Ovary (tissue), 9 donors: ENCODE measurements around the gene CLASP1. TPM values are rescaled to one million over a fixed set of nuclear protein-coding genes. Genes with fewer than 3 reads are reported as not detected.

Experiments used
- DNase-seq, 5 donors: peaks; one replicate each; pipeline ENCODE4 v3.0.0-alpha.2; 2019 to 2020
- H3K27ac ChIP-seq, 2 donors: fragments of 200-600 bp; one replicate each; pipeline versions ENCODE4 v1.5.1 to v1.8.0; 2019 to 2022
- H3K27me3 ChIP-seq: fragments of 200-600 bp; one replicate; pipeline ENCODE4 v1.8.0; 2022
- H3K36me3 ChIP-seq: fragments of 200-600 bp; sonication (generic); one replicate; pipeline ENCODE4 v1.5.1; 2019
- H3K4me1 ChIP-seq: one replicate; pipeline ENCODE4 v1.8.1; 2013; ENCODE audit warnings: mild to moderate bottlenecking, moderate library complexity; ENCODE audit not compliant: insufficient read depth
- H3K4me3 ChIP-seq: fragments of 200-600 bp; sonication (generic); one replicate; pipeline ENCODE4 v1.5.1; 2017
- H3K9me3 ChIP-seq, 2 donors: fragments of 200-600 bp in 1 of 2; sonication (generic) in 1 of 2; one replicate each; pipeline versions ENCODE4 v1.5.1 to v1.8.1; 2013 to 2019; ENCODE audit warnings: mild to moderate bottlenecking in 1 of 2, moderate library complexity in 1 of 2
- CTCF ChIP-seq, 3 donors: fragments of 450-650 bp in 2 of 3; fragments of 200-600 bp in 1 of 3; IDR thresholded peaks; one replicate each; pipeline versions ENCODE4 v1.5.1 to v1.8.0; 2016 to 2022; ENCODE audit warnings: antibody characterized with exemption in 3 of 3, mild to moderate bottlenecking in 1 of 3
- EP300 ChIP-seq: sonication (generic); formaldehyde crosslinking; IDR thresholded peaks from one replicate; pipeline ENCODE4 v1.6.1; 2017; ENCODE audit warnings: antibody characterized with exemption
- POLR2A ChIP-seq: fragments of 450-650 bp; IDR thresholded peaks from one replicate; pipeline ENCODE4 v1.6.1; 2017; ENCODE audit warnings: antibody characterized with exemption, mild to moderate bottlenecking, moderate library complexity
- WGBS, 3 donors: extraction: QIAGEN DNeasy Blood & Tissue Kit in 1 of 3; methylation state at CpG; one replicate each; pipeline versions ENCODE4 v1.1.5 to v1.1.7; 2013 to 2017; 5-methylcytosine and 5-hydroxymethylcytosine counted together
- intact Hi-C, 4 donors: fragments of 100-400 bp; cut with DNase I; formaldehyde crosslinking; loops; one replicate each; pipeline versions ENCODE4 v1.11.0 to v1.15.1; 2022 to 2023
- polyA plus RNA-seq, 2 donors: library from polyadenylated mRNA; stranded (reverse); fragments of 200-250 nt in 1 of 2; fragments of 350-450 nt in 1 of 2; fragmentation: Illumina TruSeq in 1 of 2; extraction: RNeasy Lipid Tissue Mini Kit (QIAGEN cat#74804) in 1 of 2; gene quantifications; one replicate each; pipeline ENCODE4 v1.2.3, GENCODE V29; 2013 to 2014
- total RNA-seq, 7 donors: library from RNA; depleted of rRNA in 2 of 7; stranded (reverse); fragments of >200 nt in 2 of 7; fragmentation: NEBNext Ultra II Directional in 3 of 7; extraction: Animal tissue kit (Norgen Biotek cat#: 25700) in 3 of 7; gene quantifications; one replicate each; pipeline versions ENCODE4 v1.1.0 to v1.2.4, GENCODE V29; 2016 to 2023
- donor health status: DM: no; HTN: no; CAD: no; lungs with moderate emphysema.
- donor health status: DM: no; HTN: no; CAD: no.
- donor health status: Bipolar disorder and iron deficiency.
- donor health status: DM: yes; HTN: yes; CAD: no.
- donor health status: DM: no; HTN: no; CAD: no.
- donor health status: DM: yes; HTN: yes; CAD: no.

The CLASP1 gene
- total and polyA plus RNA-seq, 9 donors = 15.8 to 58.7 (median 47.9) TPM

GRCh38 chr2:121429927-121430520, 219.2 kb downstream of the CLASP1 start:
- H3K27ac ChIP-seq = no peak overlapping the region
- intact Hi-C loops = no loop called here
- no peaks in the 10 kb centered on the region for H3K4me1 ChIP-seq
- H3K9me3 ChIP-seq = no peaks in the 10 kb centered on the region
- no peak overlapping the region for H3K4me3 ChIP-seq
- WGBS, 3 donors = 69 to 74% (median 73%) methylated on average over 16 of the region's 16 CpGs
- TF ChIP-seq POLR2A = no peak
- no peak for TF ChIP-seq EP300
- no peak for TF ChIP-seq CTCF (IDR thresholded peaks at IDR 0.05)
- peak in 1 of 5 donors; percentile 11 for DNase-seq
- no peaks in the 10 kb centered on the region for H3K27me3 ChIP-seq
- no peaks in the 10 kb centered on the region for H3K36me3 ChIP-seq

DNA sequence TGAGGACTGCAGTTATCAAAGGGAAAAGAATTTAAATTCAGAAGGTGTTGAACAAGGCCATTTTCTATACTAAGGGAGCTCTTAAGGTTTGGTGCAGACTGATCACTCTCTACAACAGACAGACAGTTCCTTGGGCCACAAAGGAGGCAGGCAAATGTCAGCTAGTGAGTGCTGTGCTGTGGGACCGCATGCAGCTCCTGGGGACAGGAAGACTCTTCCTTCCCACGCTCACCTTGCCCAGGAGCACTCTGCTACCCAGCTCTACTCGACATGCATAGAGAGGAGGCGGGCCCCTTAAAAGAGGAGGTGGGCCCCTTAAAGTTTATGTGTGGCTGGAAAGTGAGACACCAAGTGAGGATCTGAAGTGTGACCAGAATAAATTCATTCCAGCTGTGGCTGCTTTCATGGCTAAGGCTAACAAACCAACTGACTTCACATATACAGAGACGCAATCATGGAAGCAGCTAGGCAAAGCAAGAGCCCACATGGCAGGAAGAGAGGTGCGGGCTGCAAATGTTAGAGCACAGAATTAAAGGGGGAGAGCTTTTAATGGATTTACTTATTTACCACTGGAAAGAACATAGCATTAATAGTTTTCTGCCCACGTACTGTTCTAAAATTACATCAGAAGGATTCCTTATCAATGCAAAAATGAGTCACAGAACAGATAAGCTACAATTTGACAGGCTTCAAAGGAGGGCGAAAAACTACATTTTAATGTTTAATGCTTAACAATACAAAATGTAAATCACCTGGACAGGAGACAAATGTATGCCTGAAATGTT, 220.0 kb downstream of the CLASP1 start:
- TF ChIP-seq CTCF (IDR thresholded peaks at IDR 0.05) (no peak), EP300 (no peak), POLR2A (no peak)
- DNase-seq = no peak
- Histone ChIP-seq H3K9me3 (no peaks in the 10 kb centered on the region), H3K27ac (no peak overlapping the region), H3K4me3 (no peak overlapping the region), H3K36me3 (no peaks in the 10 kb centered on the region), H3K4me1 (no peaks in the 10 kb centered on the region), H3K27me3 (no peaks in the 10 kb centered on the region)
- 55 to 68% (median 63%) methylated on average over 8 of the region's 8 CpGs for WGBS, 3 donors
- intact Hi-C loops = no loop called here

- no peak for DNase-seq
Measured at GRCh38 chr2:121427187-121427689, 222.0 kb downstream of the CLASP1 start.

GRCh38 chr2:121420486-121420885, 228.8 kb downstream of the CLASP1 start:
- intact Hi-C loops = no loop called here
- Histone ChIP-seq H3K4me3 (no peak overlapping the region), H3K9me3 (no peaks in the 10 kb centered on the region), H3K36me3 (no peaks in the 10 kb centered on the region), H3K4me1 (no peaks in the 10 kb centered on the region), H3K27ac (no peak overlapping the region), H3K27me3 (no peaks in the 10 kb centered on the region)
- DNase-seq = no peak
- TF ChIP-seq POLR2A (no peak), CTCF (IDR thresholded peaks at IDR 0.05) (no peak), EP300 (no peak)
- 90 to 97% (median 96%) methylated on average over 5 of the region's 5 CpGs for WGBS, 3 donors

More at GRCh38 chr2:121427187-121427689, 222.0 kb downstream of the CLASP1 start:
- intact Hi-C loops = no loop called here
- Histone ChIP-seq H3K4me1 (no peaks in the 10 kb centered on the region), H3K4me3 (no peak overlapping the region), H3K27me3 (no peaks in the 10 kb centered on the region), H3K9me3 (no peaks in the 10 kb centered on the region), H3K27ac (no peak overlapping the region), H3K36me3 (no peaks in the 10 kb centered on the region)
- WGBS, 3 donors = 75 to 83% (median 78%) methylated on average over 2 of the region's 2 CpGs
- TF ChIP-seq POLR2A (no peak), CTCF (IDR thresholded peaks at IDR 0.05) (no peak), EP300 (no peak)
